ENCODE measurements around the gene CSF2RB. TPM values are rescaled to one million over a fixed set of nuclear protein-coding genes. Genes with fewer than 3 reads are reported as not detected.

Gene CSF2RB
- total RNA-seq, 1 donor from 2014 or later, result 4.2 TPM

DNA sequence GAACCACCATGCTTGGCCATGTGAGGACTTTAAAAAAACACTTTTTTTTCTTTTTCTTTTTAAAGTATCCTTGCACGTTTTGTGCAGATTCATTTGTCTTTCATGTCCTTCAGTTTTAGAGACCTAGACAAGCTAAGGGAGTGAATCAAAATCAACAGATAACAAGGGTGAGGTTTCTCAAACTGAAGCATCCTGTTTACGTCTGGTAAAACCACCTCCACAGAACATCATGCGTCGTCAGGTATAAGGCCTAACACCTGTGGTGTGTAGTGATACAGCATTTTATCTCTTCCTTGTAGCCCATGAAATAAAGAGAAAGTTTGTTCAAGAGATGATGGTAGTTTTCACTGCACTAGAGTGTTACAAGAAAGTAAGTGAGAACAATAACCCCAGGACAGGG is 26.3 kb upstream of the CSF2RB start:
- Histone ChIP-seq H3K9me3 (no peaks in the 10 kb centered on the region), H3K27ac (no peak overlapping the region), H3K27me3 (no peaks in the 10 kb centered on the region), H3K4me1 (no peaks in the 10 kb centered on the region), H3K36me3 (no peaks in the 10 kb centered on the region), H3K4me3 (no peak overlapping the region)
- no peak for TF ChIP-seq POLR2AphosphoS5 (IDR thresholded peaks at IDR 0.05; ENCODE audit: insufficient read depth in 1 of 2, low read depth in 1 of 2)
- TF ChIP-seq, protein P1, sequence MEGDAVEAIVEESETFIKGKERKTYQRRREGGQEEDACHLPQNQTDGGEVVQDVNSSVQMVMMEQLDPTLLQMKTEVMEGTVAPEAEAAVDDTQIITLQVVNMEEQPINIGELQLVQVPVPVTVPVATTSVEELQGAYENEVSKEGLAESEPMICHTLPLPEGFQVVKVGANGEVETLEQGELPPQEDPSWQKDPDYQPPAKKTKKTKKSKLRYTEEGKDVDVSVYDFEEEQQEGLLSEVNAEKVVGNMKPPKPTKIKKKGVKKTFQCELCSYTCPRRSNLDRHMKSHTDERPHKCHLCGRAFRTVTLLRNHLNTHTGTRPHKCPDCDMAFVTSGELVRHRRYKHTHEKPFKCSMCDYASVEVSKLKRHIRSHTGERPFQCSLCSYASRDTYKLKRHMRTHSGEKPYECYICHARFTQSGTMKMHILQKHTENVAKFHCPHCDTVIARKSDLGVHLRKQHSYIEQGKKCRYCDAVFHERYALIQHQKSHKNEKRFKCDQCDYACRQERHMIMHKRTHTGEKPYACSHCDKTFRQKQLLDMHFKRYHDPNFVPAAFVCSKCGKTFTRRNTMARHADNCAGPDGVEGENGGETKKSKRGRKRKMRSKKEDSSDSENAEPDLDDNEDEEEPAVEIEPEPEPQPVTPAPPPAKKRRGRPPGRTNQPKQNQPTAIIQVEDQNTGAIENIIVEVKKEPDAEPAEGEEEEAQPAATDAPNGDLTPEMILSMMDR (IDR thresholded peaks at IDR 0.05), result no peak
- no peak for TF ChIP-seq POLR2A (IDR thresholded peaks at IDR 0.05)
- no peak for DNase-seq (ENCODE audit: extremely low spot score in 2 of 2)
- intact Hi-C loops (cut with DNase I), result no loop called here

DNA sequence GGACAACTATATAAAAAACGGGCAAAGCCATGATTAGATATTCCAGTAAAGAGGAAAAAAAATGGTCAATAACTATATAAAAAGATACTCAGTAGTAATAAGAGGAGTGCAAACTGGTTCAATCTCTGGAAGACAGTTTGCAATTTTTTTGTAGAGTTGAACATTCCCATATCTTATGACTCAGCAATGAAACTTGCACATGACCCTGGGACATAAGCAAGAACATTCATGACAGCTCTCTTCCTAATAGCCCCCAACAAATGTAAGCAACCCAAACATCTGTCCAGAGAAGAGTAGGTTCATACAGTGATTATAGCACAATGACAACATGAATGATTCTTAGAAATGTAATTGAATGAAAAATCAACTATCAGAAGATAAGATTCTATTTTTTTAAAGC is 21.8 kb upstream of the CSF2RB start:
- no peak overlapping the region for H3K27ac ChIP-seq
- no peaks in the 10 kb centered on the region for H3K27me3 ChIP-seq
- H3K9me3 ChIP-seq, result no peaks in the 10 kb centered on the region
- no peaks in the 10 kb centered on the region for H3K4me1 ChIP-seq
- H3K36me3 ChIP-seq, result no peaks in the 10 kb centered on the region
- DNase-seq (ENCODE audit: extremely low spot score in 2 of 2), result no peak
- TF ChIP-seq POLR2A (IDR thresholded peaks at IDR 0.05) (no peak), POLR2AphosphoS5 (IDR thresholded peaks at IDR 0.05; ENCODE audit: insufficient read depth in 1 of 2, low read depth in 1 of 2) (no peak)
- TF ChIP-seq, protein P1 (IDR thresholded peaks at IDR 0.05), result no peak
- no peak overlapping the region for H3K4me3 ChIP-seq
- intact Hi-C loops (cut with DNase I), result no loop called here

DNA sequence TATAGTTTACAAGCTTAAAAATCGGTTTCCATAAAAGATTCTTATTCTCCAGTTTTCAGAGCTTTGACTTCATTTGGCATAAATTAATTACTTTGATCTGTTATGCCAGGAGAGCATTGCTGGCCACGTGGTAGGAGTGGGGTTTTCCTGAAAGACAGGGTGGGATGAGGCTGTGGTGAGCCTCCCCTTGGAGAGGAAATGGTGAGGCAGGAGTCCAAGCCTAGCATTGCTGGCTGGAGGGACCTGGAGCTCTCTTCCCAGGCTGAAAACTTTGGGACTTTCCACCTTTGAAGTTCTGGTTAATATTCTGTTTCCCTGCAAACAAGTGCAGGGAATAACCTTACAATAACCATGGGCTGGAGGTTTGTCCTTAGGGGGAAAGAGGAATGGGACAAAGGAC is 21.1 kb upstream of the CSF2RB start:
- Histone ChIP-seq H3K4me1 (no peaks in the 10 kb centered on the region), H3K36me3 (no peaks in the 10 kb centered on the region), H3K27ac (no peak overlapping the region), H3K4me3 (no peak overlapping the region), H3K27me3 (no peaks in the 10 kb centered on the region), H3K9me3 (no peaks in the 10 kb centered on the region)
- intact Hi-C loops (cut with DNase I), result no loop called here
- no peak for DNase-seq (ENCODE audit: extremely low spot score in 2 of 2)
- TF ChIP-seq, protein P1 (IDR thresholded peaks at IDR 0.05), result no peak
- TF ChIP-seq POLR2AphosphoS5 (IDR thresholded peaks at IDR 0.05; ENCODE audit: insufficient read depth in 1 of 2, low read depth in 1 of 2) (no peak), POLR2A (IDR thresholded peaks at IDR 0.05) (no peak)

DNA sequence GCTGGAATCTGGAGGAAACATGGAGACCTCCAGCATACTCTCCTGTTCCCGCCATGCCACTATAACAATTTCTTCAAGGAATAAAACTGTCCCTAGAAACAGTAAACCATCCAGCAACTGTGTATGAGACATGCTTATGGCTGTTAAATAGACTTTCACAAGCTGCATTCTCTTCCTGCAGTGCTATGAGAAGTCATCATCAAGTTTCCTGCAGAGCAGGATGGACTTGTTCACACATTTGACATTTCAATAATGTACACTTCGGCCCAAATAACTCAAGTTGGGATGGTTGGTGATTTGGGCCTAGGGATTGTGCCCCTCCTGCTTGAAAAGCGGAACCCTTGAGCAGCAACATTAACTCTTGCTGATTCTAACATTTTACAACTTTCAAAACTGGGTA is 20.2 kb upstream of the CSF2RB start:
- intact Hi-C loops (cut with DNase I), result no loop called here
- TF ChIP-seq, protein P1 (IDR thresholded peaks at IDR 0.05), result no peak
- TF ChIP-seq POLR2A (IDR thresholded peaks at IDR 0.05) (no peak), POLR2AphosphoS5 (IDR thresholded peaks at IDR 0.05; ENCODE audit: insufficient read depth in 1 of 2, low read depth in 1 of 2) (no peak)

DNA sequence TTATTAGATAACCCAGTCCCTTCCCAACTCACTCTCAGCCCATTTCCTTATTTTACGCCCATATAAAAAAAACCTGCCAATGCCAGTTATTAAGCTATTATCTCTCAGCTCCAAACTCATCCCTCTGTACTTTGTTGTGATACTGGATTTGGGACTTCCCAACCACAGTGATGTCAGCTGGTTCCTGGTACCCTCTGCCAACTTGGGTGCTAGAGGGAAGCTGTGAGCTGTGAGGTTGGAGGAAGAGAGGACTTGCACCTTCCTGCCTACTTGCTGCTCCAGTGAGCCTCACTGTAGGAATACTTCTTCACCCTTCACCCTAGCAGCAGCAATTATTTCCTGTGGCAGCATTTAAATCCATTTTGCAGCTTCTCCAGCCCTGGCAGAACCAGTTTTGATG is 19.2 kb upstream of the CSF2RB start:
- H3K36me3 ChIP-seq, result no peaks in the 10 kb centered on the region
- no peaks in the 10 kb centered on the region for H3K27me3 ChIP-seq
- H3K9me3 ChIP-seq, result no peaks in the 10 kb centered on the region
- intact Hi-C loops (cut with DNase I), result no loop called here
- H3K27ac ChIP-seq, result no peak overlapping the region
- TF ChIP-seq POLR2A (IDR thresholded peaks at IDR 0.05) (no peak), POLR2AphosphoS5 (IDR thresholded peaks at IDR 0.05; ENCODE audit: insufficient read depth in 1 of 2, low read depth in 1 of 2) (no peak)
- TF ChIP-seq, protein P1 (IDR thresholded peaks at IDR 0.05), result no peak
- DNase-seq (ENCODE audit: extremely low spot score in 2 of 2), result no peak
- H3K4me3 ChIP-seq, result no peak overlapping the region
- H3K4me1 ChIP-seq, result no peaks in the 10 kb centered on the region

More for the DNA sequence above, 20.2 kb upstream of the CSF2RB start:
- H3K4me1 ChIP-seq, result no peaks in the 10 kb centered on the region
- no peak overlapping the region for H3K27ac ChIP-seq
- no peaks in the 10 kb centered on the region for H3K36me3 ChIP-seq
- no peaks in the 10 kb centered on the region for H3K27me3 ChIP-seq
- H3K4me3 ChIP-seq, result no peak overlapping the region
- DNase-seq (ENCODE audit: extremely low spot score in 2 of 2), result no peak
- H3K9me3 ChIP-seq, result no peaks in the 10 kb centered on the region
